GM10266 (cell line): ENCODE results near the gene GPHN.
"Not testable (repeated sequence)": the region's sequence is repeated elsewhere in the genome, so short reads cannot be mapped to it uniquely, and the experiment has no call there.

Experiments used
- DNase-seq: peaks from one replicate; pipeline ENCODE4 v3.0.0; 2012; ENCODE audit errors: extremely low spot score
- TF ChIP-seq, protein P1 (sequence below): IDR thresholded peaks from 2 replicates; pipeline ENCODE4 v1.5.1; 2012; ENCODE audit warnings: mild to moderate bottlenecking, low read depth; ENCODE audit not compliant: control insufficient read depth, insufficient read depth; ENCODE audit errors: missing control alignments

The GPHN gene

DNA sequence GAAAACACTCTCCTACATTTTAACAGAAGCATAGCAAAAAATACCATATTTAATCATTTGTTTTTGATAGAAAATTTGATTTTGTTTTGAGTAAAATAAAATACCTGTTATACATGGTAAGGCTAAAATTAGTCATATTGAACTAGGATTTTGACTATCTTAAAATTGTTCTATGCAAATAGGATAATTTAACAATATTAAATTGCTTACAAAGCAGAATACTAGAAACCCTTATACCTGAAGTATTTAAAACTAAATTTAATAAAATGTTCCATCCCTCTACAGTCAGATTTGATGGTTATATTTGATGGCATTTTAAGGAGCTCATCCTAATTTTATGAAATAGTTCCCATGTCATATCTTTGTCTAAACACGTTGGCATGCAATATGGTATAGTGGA is 323.2 kb downstream of the GPHN start:
- no peak for DNase-seq
- TF ChIP-seq, protein P1, sequence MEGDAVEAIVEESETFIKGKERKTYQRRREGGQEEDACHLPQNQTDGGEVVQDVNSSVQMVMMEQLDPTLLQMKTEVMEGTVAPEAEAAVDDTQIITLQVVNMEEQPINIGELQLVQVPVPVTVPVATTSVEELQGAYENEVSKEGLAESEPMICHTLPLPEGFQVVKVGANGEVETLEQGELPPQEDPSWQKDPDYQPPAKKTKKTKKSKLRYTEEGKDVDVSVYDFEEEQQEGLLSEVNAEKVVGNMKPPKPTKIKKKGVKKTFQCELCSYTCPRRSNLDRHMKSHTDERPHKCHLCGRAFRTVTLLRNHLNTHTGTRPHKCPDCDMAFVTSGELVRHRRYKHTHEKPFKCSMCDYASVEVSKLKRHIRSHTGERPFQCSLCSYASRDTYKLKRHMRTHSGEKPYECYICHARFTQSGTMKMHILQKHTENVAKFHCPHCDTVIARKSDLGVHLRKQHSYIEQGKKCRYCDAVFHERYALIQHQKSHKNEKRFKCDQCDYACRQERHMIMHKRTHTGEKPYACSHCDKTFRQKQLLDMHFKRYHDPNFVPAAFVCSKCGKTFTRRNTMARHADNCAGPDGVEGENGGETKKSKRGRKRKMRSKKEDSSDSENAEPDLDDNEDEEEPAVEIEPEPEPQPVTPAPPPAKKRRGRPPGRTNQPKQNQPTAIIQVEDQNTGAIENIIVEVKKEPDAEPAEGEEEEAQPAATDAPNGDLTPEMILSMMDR = no peak

DNA sequence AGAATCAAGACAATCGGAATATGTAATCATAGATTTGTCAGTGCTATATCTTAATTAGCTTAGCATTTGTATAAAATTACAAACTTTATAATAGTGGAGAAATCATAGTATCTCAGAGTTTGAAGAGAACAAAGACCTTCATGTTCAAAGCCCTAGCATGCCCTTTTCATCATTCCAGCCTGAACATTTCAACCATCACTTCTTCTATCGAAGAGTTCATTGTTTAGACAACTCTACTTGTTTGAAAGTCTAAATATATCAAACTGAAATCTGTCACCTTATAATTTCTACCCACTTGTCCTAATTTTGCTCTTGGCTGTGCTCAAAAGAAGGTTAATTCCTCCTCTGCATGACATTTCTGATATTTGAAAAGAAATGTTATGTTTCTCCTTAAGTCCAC is 325.9 kb downstream of the GPHN start:
- TF ChIP-seq, protein P1 = no peak
- no peak for DNase-seq

DNA sequence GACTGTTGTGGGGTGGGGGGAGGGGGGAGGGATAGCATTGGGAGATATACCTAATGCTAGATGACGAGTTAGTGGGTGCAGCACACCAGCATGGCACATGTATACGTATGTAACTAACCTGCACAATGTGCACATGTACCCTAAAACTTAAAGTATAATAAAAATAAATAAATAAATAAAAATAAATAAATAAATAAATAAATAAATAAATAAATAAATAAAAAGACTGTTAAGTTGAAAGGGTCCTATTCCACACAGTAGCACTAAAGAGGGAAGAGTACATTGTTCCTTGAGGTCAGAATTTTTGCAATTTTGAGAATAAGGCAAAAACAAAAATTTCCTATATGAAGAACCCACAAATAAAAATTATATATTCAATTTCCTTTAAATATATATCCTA is 329.5 kb downstream of the GPHN start:
- not testable (repeated sequence) for DNase-seq

DNA sequence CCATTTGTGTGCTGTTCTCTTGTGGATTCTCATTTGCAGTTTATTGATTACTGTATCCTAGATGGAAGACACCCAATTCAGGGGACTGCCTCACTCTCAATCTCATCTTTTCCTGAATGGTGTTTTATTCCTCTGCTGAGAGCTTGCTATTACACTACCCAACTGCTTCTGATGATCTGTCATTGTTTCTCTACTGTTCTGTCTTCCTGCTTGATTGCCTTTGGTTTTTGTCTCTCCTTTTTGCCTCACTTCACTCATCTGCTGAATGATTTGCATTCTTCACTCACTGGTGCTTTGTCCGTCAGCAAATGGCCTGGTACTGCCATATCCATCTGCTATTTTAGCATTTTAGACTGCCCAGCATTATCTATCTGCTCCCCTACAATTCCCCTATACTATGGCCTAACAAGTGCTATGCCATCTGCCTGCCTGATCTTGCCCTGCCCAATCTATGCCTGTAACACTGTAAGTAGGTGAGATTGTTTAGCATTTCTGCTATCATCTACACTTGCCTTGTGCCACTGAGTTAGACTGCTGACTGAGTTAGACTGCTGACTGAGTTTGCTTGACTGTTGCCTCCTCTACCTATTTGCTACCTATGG is 335.1 kb downstream of the GPHN start:
- TF ChIP-seq, protein P1 = no peak
- no peak for DNase-seq

DNA sequence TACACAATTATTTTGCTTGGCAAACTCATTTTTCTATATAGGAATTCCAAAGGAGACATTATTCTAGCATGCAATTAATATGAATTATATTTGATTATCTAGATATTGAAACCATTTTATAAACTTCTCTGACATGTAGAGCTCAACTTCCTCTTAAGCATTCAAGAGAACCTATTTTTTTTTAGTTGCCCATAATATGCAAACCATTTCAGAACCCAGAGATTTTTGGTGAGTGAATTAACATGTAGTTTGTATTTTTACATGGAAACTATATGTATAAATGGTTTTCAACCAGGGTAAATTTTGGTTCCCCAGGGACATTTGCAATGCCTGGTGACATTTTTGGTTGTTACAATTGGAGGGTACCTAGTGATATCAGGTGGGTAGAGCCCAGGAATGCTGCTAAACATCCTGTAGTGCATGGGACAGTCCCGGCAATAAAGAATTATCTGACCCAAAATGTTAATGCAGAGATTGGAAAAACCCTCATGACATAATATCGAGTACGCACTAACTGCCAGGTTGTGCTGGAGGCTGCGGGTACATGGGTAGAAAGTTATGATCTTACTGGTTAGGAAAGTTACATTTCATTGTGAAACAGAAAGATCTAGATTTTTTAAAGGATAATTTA is 342.4 kb downstream of the GPHN start:
- DNase-seq = no peak
- TF ChIP-seq, protein P1 = no peak

DNA sequence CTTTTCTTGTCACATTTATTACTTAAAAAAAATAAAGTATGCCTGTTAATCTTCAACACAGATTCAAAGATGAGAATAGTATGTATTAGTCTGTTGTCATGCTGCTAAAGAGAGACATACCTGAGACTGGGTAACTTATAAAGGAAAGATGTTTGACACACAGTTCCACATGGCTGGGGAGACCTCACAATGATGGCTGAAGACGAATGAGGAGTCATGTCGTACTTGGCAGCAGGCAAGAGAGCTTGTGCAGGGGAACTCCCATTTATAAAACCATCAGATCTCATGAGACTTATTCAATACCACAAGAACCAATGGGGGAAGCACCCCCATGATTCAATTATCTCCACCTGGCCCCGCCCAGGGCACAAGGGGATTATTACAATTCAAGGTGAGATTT is 345.4 kb downstream of the GPHN start:
- no peak for DNase-seq
- TF ChIP-seq, protein P1 = no peak

DNA sequence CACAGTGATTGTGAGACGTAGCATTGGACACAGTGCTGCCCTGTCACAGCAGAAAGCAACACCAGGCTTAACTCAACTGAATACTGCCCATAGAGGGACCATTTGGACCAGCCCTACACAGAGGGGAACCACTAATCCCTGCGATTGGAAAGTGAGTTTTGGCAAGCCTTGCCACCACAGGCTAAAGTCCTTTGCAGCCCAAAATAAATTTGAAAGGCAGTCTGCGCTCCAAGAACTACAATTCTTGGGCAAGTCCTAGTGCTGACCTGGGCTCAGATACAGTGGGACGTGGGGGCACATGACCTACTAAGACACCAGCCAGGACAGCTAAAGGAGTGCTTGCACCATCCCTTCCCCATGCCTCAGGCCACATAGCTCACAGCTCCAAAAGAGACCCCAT is 349.9 kb downstream of the GPHN start:
- TF ChIP-seq, protein P1 = no peak
- DNase-seq = no peak

DNA sequence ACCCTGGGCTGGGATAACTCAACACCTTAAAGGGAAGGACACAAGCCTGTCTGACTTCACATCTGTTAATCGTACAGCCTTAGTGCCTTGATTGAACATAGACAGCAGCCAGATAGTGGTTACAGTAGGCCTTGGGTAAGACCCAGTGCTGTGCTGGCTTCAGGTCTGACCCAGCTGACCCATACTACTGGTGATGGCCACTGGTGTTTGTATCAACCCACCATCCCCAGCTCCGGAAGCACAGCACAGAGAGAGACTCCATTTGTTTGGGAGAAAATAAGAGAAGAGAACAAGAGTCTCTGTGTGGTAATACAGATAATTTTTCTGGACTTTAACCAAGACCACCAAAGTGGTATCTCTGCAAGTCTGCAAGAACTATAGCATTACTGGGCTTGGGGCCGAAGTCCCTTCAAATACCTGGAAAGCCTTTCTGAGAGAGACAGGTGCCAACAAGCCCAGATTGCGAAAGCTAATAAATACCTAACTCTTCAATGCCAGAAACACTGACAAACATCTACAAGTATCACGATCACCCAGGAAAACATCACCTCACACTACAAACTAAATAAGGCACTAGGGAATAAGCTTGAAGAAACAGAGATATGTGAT is 351.2 kb downstream of the GPHN start:
- DNase-seq = no peak
- TF ChIP-seq, protein P1 = no peak
